ENCODE results near the gene CCNB1IP1.
"Not testable (repeated sequence)": the region's sequence is repeated elsewhere in the genome, so short reads cannot be mapped to it uniquely, and the experiment has no call there.

The CCNB1IP1 gene

GRCh38 chr14:20334017-20334416 is 938 bp upstream of the CCNB1IP1 start:
- no peak for DNase-seq

GRCh38 chr14:20333494-20333841 is 389 bp upstream of the CCNB1IP1 start:
- no peak for DNase-seq

GRCh38 chr14:20332431-20332787 is 670 bp downstream of the CCNB1IP1 start:
- DNase-seq, result no peak

GRCh38 chr14:20331053-20331613 is 1.9 kb downstream of the CCNB1IP1 start:
- DNase-seq, result no peak

GRCh38 chr14:20329355-20329754 is 3.7 kb downstream of the CCNB1IP1 start:
- DNase-seq, result no peak

GRCh38 chr14:20328705-20329104 is 4.4 kb downstream of the CCNB1IP1 start:
- DNase-seq, result no peak

- DNase-seq, result no peak
Measured at GRCh38 chr14:20327005-20327869, 5.8 kb downstream of the CCNB1IP1 start.

- no peak for DNase-seq
Measured at GRCh38 chr14:20317720-20318119, 15.4 kb downstream of the CCNB1IP1 start.

- DNase-seq, result no peak
Measured at GRCh38 chr14:20314026-20314425, 19.1 kb downstream of the CCNB1IP1 start.

- no peak for DNase-seq
Measured at GRCh38 chr14:20306079-20306423, 27.0 kb downstream of the CCNB1IP1 start.

- DNase-seq, result peak; percentile 88
Measured at GRCh38 chr14:20305265-20306078, 27.6 kb downstream of the CCNB1IP1 start, which contains the start of gene TTC5. Gene TTC5 (minus strand): TSS chr14:20305951. CDS start chr14:20305937, 14 bp downstream.

GRCh38 chr14:20302042-20302755 is 30.9 kb downstream of the CCNB1IP1 start:
- no peak for DNase-seq

GRCh38 chr14:20295067-20295466 is 38.0 kb downstream of the CCNB1IP1 start:
- no peak for DNase-seq

GRCh38 chr14:20294636-20295035 is 38.4 kb downstream of the CCNB1IP1 start:
- no peak for DNase-seq

GRCh38 chr14:20281998-20282397 is 51.1 kb downstream of the CCNB1IP1 start:
- DNase-seq, result not testable (repeated sequence)

- DNase-seq, result not testable (repeated sequence)
Measured at GRCh38 chr14:20280265-20280664, 52.8 kb downstream of the CCNB1IP1 start.

- DNase-seq, result no peak
Measured at GRCh38 chr14:20278414-20278813, 54.7 kb downstream of the CCNB1IP1 start.

- DNase-seq, result no peak
Measured at GRCh38 chr14:20277409-20277808, 55.7 kb downstream of the CCNB1IP1 start.

- DNase-seq, result no peak
Measured at GRCh38 chr14:20274062-20274461, 59.0 kb downstream of the CCNB1IP1 start.

GRCh38 chr14:20264361-20264760 is 68.7 kb downstream of the CCNB1IP1 start:
- DNase-seq, result not testable (repeated sequence)

- DNase-seq, result no peak
Measured at GRCh38 chr14:20262642-20263128, 70.4 kb downstream of the CCNB1IP1 start.
